NCI-H1092 (cell line): Measurements from ENCODE around the gene GGPS1.
"Not testable (repeated sequence)": the region's sequence is repeated elsewhere in the genome, so short reads cannot be mapped to it uniquely, and the experiment has no call there.

Experiments
- DNase-seq: peaks from one replicate; lab custom pipeline; 2025; lab: John Stamatoyannopoulos, UW

Gene GGPS1

GRCh38 chr1:235328271-235329138 lies at the start of gene GGPS1:
Gene GGPS1, plus strand, starts transcription at chr1:235328570. Its CDS starts 6,695 bp downstream, at chr1:235335265.
- DNase-seq: peak; percentile 100

GRCh38 chr1:235278915-235279292 lies 49.5 kb upstream of the GGPS1 start:
- no peak for DNase-seq

GRCh38 chr1:235279694-235280093 lies 48.7 kb upstream of the GGPS1 start:
- DNase-seq: no peak

- DNase-seq: no peak
Measured at GRCh38 chr1:235280467-235280866, 47.9 kb upstream of the GGPS1 start.

GRCh38 chr1:235283636-235284035 lies 44.7 kb upstream of the GGPS1 start:
- DNase-seq: not testable (repeated sequence)

- DNase-seq: no peak
Measured at GRCh38 chr1:235284231-235284769, 44.1 kb upstream of the GGPS1 start.

- no peak for DNase-seq
Measured at GRCh38 chr1:235286667-235287066, 41.7 kb upstream of the GGPS1 start.

GRCh38 chr1:235287208-235287882 lies 41.0 kb upstream of the GGPS1 start:
- no peak for DNase-seq

GRCh38 chr1:235289859-235290739 lies 38.3 kb upstream of the GGPS1 start:
- no peak for DNase-seq

GRCh38 chr1:235290740-235291502 lies 37.4 kb upstream of the GGPS1 start:
- DNase-seq: no peak

GRCh38 chr1:235291599-235292091 lies 36.7 kb upstream of the GGPS1 start:
- no peak for DNase-seq

- DNase-seq: no peak
Measured at GRCh38 chr1:235292790-235293189, 35.6 kb upstream of the GGPS1 start.

GRCh38 chr1:235293322-235293942 lies 34.9 kb upstream of the GGPS1 start:
- DNase-seq: no peak

- no peak for DNase-seq
Measured at GRCh38 chr1:235295902-235296350, 32.4 kb upstream of the GGPS1 start.

GRCh38 chr1:235296729-235297128 lies 31.6 kb upstream of the GGPS1 start:
- DNase-seq: no peak

GRCh38 chr1:235297579-235297978 lies 30.8 kb upstream of the GGPS1 start:
- no peak for DNase-seq

GRCh38 chr1:235298758-235299157 lies 29.6 kb upstream of the GGPS1 start:
- DNase-seq: no peak

- DNase-seq: no peak
Measured at GRCh38 chr1:235299169-235299858, 29.1 kb upstream of the GGPS1 start.

GRCh38 chr1:235302143-235302542 lies 26.2 kb upstream of the GGPS1 start:
- no peak for DNase-seq
